Measurements from ENCODE around the gene C22orf23.

Gene C22orf23

GRCh38 chr22:37953437-37954179 lies at the start of gene C22orf23, which contains the start of gene POLR2F:
TSS of gene C22orf23 (minus strand) at chr22:37953601. CDS start at chr22:37953149, 452 bp downstream.
TSS of gene POLR2F (plus strand) at chr22:37953699. CDS start at chr22:37953788, 89 bp downstream.
- DNase-seq, result peak; percentile 92

- DNase-seq, result no peak
These were observed 46.4 kb upstream of the C22orf23 start for GRCh38 chr22:37999640-38000272.

DNA sequence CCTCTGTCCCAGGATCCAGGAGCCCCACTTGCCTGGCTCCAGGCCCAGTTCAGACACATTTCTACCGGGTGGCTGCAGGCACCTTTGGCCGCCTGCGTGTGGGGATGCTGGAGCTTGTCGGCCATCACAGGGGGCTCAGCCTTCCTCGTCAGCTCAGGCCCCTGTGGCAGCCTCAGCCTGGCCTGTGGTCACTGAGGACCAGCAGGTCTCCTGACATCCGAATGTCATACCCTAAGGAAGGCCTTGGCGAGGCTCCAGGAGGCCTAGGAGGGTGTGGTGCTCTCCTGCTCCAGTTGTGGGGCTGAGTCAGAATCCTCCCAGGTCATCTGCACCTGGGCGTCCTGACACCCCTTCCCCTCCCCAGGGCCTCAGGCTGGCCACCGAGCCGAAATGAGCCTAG lies 45.8 kb upstream of the C22orf23 start:
- DNase-seq, result no peak

- DNase-seq, result no peak
These were observed 45.1 kb upstream of the C22orf23 start for GRCh38 chr22:37998543-37998942.

DNA sequence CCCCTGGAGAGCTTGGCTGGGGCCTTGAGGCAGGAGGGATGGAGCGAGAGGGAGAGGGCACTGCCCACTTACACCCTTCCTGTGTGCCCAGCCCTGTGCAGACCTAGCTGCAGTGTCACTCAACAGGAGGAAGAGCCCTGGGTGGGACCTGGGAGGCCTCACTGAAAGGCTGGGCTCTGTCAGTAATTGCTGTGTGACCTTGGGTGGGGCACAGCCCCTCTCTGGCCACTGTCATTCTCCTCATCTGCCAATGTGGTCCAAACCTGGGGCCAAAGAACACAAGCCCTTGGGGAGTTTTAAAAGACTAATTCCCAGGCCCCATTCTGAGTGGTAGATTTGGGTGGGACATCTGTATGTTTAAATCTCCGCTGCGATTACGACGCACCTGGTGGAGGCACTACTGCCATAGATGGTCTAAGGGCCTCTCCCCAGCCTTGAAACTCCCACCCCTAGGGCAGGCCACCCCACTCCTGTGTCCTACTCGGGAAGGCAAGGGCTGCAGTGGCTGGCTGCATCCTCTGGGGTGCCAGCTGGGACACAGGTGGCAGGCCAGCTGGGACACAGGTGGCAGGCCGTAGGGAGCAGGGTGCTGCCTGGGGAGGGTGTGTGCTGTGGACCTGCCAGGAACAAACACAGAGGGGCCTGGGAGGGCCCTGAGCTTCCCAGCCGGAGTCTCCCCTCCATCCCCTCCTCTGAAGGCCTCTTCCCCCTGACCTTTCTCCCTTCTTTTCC lies 43.3 kb upstream of the C22orf23 start:
- no peak for DNase-seq

DNA sequence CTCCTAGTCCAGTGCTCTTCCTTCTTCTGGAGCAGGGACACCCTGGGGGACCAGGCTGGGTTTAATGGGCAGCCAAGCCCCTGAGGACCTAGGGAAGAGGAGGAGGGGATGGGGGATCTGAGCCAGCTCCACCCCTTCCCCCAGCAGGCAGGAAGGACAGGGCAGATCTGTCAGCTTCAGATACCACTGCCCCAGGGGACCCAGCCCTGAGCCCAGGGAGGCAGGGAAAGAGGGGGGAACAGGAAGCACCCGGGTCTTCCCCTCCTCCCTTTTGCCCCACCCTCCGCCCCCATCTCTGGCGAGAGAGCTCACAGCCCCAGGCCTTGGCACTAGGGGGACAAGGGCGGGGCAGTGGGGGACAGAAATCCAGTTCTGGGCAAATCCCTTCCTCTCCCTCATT lies 42.7 kb upstream of the C22orf23 start:
- no peak for DNase-seq

GRCh38 chr22:37995460-37995859 lies 42.1 kb upstream of the C22orf23 start:
- DNase-seq, result no peak

GRCh38 chr22:37994982-37995381 lies 41.6 kb upstream of the C22orf23 start:
- DNase-seq, result no peak

- no peak for DNase-seq
These were observed 40.6 kb upstream of the C22orf23 start for GRCh38 chr22:37994049-37994448.

- DNase-seq, result no peak
These were observed 38.5 kb upstream of the C22orf23 start for GRCh38 chr22:37991731-37992442.

DNA sequence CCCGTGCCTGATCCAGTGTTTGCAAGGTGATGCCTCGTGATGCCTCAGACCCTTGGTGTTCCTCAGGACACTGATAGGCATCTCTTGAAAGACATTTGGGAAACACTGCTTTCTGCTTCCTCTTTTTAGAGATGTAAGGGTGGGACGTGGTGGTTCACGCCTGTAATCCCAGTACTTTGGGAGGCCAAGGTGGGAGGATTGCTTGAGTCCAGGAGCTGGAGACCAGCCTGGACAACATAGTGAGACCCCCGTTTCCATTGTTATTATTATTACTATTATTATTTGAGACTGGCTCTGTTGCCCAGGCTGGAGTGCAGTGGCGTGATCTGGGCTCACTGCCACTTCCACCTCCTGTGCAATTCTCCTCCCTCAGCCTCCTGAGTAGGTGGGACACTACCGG lies 37.5 kb upstream of the C22orf23 start:
- DNase-seq, result no peak

DNA sequence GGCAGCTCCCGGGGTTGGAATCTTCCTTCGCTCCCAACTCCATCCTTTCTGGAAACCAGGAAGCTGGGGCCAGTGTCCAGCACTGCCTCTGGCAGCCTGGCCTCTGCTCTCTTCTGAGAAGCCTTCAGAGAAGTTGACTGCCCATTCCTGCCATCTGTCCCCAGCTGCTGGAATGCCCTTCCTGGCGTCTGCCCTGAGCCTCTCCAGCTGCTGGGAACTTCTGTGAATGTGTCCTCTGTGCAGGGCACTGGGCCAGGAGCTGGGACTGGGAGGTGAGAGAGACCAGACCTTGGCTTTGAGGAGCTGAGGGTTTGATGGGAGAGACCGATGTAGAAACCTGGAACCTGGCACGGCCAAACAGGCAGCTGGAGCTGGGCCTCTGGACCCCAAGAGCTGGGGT lies 36.9 kb upstream of the C22orf23 start:
- DNase-seq, result no peak

GRCh38 chr22:37989146-37990045 lies 36.0 kb upstream of the C22orf23 start:
- no peak for DNase-seq

- DNase-seq, result no peak
These were observed 33.0 kb upstream of the C22orf23 start for GRCh38 chr22:37986371-37986770.

DNA sequence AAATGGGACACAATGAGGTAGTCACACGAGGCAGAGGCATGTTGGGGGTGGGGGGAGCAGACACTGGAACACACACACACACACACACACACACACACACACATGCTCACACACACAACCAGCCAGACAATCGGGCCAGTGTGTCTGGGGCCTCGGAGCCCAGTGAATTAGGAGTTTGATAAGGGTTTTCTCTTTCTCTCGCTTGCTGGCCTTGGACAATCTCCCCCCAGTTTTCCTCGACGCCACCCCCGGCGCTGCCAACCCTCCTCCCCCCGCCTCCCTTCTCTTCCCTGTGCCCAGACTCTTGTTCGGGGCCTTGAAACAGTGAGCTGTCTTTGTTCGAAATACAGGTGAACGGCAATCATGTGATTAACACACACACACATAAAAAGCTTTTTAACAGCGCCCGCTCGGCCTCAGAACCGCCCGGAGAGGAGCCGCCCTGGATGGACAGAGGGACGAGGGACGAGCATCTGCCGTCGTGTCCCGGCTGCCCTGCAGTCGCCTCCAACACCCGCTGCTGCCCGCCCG lies 32.4 kb upstream of the C22orf23 start:
- no peak for DNase-seq

DNA sequence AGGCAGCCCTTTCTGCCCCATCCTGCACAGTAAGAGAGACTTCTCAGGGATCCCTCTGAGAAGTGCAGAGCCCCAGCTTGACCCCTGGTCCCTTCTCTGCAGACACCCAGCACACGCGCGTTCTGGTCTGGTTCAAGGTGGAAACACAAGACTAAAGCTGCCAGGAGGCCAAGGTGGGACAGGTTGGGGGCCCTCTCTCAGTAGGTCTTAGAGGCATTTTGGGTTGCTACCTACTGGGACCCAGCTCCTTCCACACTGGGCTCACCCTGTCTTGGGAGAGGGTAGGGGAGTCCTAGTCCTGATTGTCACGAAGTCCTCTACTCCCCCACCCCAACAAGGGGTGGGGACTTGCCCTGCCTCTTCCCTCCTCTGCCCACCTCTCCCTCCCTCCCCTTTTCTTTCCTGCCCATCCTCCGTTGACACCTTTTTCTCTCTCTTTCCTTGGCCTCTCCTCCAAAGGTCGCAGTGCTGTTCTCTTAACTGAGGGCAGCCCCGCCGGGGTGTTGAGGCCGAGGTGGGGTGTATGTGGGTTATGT lies 31.7 kb upstream of the C22orf23 start:
- no peak for DNase-seq

- DNase-seq, result no peak
These were observed 30.7 kb upstream of the C22orf23 start, which contains the start of gene SOX10 for GRCh38 chr22:37983860-37984791. TSS of gene SOX10 (minus strand) at chr22:37984555. CDS start at chr22:37983784, 771 bp downstream.

DNA sequence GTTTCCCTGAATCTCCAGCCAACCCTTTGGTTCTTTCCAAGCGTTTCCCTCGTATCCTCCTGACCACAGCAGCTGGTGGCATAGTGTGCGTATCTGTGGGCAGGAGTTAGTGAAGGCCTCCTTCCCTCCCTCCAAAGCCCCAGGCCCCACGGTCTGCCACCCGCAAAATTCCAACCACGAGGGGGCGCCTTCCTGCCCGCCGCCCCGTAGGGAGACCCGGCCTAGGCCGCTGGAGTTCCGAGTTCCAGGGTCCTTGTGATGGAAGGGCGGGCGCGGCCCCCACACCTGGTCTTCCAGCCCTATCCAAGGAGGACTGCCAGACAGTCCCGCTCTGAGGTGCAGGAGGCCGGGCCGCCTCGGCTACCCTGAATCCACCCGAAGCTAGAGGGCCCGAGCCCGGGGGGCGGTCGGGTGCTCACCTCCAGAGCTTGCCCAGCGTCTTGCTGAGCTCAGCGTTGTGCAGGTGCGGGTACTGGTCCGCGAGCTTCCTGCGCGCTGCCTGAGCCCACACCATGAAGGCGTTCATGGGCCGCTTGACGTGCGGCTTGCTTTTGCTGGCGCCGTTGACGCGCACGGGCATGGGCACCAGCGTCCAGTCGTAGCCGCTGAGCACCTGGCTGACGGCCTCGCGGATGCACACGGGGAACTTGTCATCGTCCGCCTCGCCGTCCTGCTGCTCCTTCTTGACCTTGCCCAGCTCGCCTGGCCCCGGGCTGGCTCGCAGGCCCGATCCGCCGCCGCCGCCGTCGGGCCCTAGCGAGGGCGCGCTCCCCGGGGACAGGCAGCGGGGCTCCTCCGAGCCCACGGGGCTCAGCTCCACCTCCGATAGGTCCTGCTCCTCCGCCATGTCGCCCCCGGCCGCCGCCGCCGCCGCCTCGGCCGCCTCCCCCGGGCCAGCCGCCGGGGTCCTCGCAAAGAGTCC lies 29.8 kb upstream of the C22orf23 start:
- no peak for DNase-seq

- no peak for DNase-seq
These were observed 28.9 kb upstream of the C22orf23 start for GRCh38 chr22:37982151-37982785.
